NCI-H2107 (cell line): Measurements from ENCODE around the gene PRKCD.

Experiments used
- DNase-seq: peaks from one replicate; lab custom pipeline; 2025; lab: John Stamatoyannopoulos, UW

PRKCD gene

GRCh38 chr3:53217175-53217574, 56.2 kb downstream of the PRKCD start:
- no peak for DNase-seq

GRCh38 chr3:53218131-53218530, 57.1 kb downstream of the PRKCD start:
- no peak for DNase-seq

GRCh38 chr3:53219895-53220483, 59.0 kb downstream of the PRKCD start:
- peak; percentile 59 for DNase-seq

DNA sequence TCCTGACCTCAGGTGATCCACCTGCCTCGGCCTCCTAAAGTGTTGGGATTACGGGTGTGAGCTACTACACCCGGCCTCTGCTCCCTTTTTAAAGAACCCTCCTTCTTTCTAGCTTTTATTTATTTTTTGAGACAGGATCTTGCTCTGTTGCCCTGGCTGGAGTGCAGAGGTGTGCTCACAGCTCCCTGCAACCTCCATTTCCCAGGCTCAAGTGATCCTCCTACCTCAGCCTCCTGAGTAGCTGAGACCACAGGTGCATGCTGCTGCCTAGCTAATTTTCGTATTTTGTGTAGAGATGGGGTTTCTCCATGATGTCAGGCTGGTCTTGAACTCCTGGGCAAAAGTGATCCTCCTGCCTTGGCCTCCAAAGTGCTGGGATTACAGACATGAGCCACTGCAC, 60.3 kb downstream of the PRKCD start:
- no peak for DNase-seq

DNA sequence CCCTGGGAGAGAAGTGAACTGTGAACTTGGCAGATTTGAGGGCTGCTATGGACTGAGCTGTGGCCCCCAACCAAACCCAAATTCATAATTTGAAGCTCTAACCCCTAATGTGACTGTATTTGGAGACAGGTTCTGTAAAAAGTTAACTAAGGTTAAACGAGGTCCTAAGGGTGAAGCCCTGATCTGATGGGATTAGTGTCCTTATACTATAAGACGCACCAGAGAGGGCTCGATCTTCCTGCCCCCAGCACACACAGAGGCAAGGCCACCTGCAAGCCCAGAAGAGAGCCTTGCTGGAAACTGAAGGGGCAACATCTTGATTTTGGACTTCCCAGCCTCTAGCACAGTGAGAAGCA, 60.8 kb downstream of the PRKCD start:
- no peak for DNase-seq

DNA sequence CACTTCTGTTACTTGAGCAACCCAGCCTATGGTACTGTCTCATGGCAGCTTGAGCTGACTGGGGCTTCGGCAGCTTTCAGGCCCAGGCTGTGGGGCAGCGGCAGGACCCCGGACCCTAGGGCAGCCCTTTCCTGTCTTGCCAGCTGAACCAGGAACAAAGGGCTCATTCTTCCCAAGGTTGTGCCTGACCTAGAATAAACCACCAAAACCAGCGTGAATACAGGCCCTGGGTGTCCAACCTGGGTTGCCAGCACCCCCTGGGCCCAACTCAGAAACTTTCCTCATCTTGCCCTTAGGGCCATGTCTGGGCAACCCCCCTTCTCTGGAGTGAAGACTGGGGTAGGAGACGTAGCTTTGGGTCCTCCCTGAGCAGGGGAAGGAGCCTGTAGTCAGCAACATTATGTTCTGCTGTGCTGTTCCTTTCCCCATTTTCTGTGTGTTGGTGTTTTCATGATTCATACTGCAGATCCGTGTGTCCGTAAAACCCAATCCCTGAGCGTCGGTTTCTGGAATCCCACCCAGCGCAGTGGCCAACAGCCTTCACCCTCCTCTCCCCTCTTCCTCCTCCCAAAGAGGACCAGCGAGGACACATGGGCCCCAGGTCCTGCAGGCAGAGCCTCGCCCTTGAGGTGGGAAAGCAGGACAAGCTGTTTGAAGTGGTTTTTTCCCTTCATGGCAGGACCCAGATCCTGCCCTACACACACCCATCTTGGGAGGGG, 61.3 kb downstream of the PRKCD start:
- DNase-seq, result no peak

- no peak for DNase-seq
Measured at GRCh38 chr3:53223025-53223424, 62.0 kb downstream of the PRKCD start.

DNA sequence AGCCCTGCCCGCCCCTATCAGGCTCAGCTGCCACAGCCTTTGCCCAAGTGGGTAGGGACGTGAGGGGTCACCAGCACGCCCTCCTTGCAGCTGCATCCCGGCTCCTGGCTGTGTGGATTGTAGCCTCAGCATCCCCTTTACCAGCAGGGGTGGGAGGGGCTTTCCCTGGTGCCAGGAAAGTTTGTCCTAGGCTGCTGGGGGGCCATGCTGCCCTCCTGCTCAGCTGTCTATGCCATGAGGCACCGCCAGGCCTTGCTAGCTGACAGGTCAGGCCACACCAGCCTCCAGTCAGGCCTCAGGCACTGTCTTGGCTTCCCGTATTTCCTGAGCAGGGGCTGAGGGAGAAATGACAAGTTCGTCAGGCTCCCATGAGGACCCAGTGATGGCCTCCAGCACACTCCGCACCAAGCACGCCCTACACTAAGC, 62.5 kb downstream of the PRKCD start:
- DNase-seq, result no peak

DNA sequence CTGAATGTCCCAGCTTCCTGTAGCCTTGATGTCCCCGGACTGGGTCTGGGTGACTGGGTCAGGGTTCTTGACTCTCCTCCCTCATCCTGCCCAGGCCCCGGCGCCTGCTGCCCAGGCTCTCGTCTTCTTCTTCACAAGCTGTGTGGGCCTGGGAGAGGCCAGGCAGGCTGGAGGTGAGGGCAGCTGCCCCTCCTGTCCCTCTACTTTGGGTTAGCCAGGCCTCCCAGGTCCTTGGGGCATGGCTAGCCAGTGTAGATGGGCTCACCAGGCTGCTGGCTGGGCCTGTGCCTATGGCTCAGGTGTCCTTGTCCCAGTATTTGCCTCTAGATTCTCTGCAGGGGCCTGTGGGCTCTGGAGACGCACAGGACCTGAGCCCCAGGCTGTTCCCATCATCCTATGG, 63.0 kb downstream of the PRKCD start:
- no peak for DNase-seq

DNA sequence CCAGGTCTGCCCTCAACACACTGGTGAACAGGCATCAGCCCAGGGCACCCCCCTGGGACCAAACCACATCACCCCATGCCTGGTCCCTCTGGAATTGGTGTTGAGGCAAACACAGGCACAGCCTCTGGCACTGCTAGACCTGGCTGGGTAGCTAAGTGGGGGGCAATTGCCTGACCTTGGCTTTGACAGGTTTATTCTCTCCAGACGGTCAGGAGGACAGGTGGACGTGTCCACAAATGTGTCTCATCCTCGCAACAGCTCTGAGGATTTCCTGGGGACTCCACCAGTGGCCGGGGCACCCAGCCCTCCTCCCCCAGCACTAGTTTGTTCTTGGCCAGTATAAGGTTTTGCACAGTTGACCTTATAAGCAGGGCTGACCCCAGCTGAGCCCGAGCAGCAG, 63.5 kb downstream of the PRKCD start:
- DNase-seq, result no peak

DNA sequence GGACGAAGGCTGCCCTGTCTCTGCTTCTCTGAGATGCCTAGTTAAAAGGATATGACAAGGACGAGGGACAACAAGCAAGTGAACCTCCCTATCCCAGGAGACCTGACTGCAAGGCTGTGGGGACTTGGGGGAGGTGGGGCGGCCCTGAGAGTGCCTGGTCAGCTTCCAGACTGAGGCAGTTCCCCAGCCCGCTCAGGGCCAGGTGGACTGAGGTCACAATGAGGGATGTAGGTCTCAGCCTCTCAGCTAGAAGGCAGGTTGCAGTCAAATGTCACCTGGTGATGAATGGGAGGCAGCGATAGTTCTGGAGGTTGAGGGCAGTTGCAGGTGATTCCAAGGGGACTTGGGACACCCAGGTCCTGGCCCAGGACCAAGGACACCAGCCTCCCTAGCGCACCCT, 64.2 kb downstream of the PRKCD start:
- DNase-seq, result no peak

DNA sequence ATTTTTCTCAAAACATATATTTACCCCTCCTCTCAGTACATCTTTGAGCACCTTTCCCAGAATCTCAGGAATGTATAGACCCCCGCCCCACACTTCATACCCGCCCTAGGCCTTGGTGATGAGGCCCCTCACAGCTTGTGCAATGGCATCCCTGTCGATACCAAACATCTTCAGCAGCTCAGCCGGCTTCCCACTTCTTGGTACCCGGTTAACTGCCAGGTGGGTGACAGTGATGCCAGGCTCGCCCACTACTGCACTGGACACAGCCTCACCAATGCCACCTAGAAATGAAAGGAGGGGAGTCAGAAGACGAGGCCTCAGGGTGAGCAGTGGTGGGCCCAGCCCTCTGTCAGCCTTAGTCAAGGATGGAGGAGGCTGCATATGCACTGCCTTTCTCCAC, 64.6 kb downstream of the PRKCD start:
- DNase-seq, result no peak

DNA sequence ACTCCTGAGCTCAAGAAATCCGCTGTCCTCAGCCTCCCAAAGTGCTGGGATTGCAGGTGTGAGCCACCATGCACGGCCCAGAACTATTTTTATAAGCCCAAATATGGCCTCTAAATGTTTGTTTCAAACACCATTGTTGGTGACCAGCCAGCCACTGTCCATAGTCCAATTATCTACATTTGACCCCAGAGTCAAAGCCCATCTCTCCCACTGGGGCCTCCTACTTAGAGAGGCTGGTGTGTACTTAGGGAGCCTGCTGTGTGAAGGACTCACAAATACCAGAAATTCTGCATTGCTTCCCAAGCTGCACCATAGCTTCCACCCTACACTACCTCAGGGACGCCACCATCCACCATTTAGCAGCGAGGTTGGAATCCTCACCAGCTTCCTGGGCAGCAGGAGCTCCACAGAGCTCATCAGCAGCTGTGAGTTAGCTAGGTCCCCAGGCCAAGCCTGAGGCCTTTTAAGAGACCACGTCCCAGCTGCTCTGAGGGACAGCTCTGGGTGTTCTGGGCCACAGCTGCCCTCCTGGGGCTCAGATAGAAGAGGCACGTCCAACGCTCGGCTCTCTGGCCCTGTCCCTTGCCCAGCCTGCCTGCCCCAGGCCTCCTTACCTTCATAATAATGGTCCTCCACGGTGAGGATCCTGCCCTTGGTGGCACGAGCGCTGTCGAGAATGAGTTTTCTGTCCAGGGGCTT, 65.3 kb downstream of the PRKCD start:
- no peak for DNase-seq

DNA sequence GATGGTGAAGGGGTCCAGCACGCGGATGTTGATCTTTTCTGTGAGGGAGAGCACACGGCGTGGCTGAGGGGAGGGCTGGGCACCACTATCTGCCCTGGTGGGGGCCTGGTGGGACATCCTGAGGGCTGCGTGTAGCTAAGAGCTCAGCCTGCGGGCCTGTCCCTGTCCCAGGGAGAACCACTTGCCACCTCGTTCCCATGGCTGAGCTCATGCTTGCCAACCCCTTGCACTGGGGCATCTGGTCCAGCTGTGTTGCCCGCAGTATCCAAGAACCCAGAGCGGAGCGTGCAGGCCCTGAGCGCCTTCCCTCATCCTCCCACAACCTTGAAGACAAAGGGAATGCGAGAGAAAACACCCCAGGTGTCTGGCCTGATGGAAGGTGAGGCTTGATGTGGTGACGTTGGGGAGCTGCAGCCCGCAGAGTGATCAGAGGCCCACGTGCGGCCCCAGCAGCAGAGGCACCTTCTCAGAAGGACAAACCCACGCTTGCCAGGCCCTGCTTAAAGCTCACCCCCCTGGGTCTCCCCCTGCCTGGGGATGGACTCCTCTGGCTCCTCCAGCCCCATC, 65.9 kb downstream of the PRKCD start:
- DNase-seq, result no peak

DNA sequence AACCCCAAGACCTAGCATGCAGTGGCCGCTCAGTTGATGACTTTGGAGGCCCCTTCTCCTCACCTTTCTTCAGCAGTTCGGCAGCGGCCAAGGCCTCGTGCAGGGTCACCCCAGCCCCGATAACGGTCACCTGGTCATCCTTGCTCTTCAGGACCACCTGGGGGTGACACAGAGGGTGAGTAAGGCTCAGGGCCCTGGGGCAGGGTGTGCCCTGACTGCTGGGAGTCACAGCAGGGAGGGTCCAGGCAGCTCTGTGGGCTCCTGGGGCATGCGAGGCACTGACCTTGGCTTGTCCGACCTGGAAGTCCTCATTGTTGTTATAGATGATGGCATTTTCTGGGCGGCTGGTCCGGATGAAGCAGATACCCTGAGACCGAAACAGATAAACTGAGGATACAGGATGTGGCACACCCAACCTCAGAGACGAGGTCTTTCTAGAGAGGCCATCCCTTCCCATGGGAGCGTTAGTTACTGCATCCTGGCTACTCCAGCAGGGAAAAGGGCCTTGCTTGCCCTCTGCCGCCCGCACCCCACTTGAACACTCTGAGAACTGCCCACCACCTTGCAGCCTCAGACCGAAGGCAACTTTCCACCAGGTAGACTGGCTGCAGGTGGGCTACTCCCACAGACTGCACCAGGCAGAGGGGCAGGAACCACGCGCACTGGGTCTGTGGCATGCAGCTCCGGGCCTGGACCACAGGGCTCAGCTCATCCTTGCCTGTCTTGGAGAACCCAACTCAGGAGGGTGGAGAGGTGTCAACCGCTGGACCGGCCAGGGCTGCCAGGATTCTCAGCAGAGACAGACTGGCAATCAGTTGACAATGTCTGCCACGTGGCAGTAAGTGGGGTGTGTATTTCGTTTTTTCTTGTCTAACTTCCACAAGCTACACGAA, 67.2 kb downstream of the PRKCD start:
- no peak for DNase-seq

- no peak for DNase-seq
Measured at GRCh38 chr3:53229171-53229570, 68.2 kb downstream of the PRKCD start.

DNA sequence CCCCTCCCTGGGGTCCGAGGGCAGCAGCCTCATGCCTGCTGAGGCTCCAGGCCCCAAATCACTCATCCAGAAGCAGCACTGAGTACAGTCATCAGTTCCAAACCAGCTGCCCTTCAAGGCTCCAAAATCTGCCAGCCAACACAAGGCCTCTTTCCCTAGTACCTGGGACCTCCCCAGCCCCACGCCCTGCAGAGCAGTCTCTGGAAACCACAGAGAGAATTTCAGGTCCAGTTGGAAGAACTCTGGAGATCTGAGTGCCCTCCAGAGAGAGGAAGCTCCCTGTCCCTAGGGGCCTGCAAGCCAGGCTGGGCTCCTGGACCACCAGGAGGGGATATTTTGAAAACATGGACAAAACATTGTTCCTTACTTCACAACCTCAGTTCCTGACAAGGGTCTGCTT, 68.6 kb downstream of the PRKCD start:
- no peak for DNase-seq

DNA sequence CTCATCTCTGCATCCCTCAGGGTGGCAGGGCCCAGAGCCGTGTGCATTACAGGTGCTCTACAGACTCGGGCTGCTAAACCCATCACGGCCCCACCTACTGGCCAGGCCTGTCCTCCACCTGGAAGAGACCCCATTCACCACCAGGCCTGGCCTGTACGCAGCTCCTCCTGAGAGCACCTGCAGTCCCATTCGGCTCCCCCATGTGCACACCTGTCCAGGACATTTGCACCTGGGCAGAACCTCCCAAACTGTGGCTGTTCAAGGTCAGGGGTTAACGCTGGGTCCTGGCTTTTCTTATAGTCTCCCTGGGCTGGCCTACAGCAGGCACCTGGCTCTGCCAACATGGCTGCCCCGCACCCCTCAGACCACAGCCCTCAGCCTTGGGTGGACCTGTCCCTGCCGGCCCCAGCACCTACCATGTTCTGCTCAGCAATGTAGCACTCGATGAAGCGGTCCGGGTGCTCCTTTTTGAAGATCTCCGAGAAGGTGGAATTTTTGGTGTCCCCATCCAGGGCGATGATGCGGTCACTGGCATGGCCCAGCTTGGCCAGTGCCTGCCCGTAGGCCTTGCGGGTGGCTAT, 69.1 kb downstream of the PRKCD start:
- DNase-seq, result no peak

- no peak for DNase-seq
Measured at GRCh38 chr3:53230789-53231188, 69.8 kb downstream of the PRKCD start.

DNA sequence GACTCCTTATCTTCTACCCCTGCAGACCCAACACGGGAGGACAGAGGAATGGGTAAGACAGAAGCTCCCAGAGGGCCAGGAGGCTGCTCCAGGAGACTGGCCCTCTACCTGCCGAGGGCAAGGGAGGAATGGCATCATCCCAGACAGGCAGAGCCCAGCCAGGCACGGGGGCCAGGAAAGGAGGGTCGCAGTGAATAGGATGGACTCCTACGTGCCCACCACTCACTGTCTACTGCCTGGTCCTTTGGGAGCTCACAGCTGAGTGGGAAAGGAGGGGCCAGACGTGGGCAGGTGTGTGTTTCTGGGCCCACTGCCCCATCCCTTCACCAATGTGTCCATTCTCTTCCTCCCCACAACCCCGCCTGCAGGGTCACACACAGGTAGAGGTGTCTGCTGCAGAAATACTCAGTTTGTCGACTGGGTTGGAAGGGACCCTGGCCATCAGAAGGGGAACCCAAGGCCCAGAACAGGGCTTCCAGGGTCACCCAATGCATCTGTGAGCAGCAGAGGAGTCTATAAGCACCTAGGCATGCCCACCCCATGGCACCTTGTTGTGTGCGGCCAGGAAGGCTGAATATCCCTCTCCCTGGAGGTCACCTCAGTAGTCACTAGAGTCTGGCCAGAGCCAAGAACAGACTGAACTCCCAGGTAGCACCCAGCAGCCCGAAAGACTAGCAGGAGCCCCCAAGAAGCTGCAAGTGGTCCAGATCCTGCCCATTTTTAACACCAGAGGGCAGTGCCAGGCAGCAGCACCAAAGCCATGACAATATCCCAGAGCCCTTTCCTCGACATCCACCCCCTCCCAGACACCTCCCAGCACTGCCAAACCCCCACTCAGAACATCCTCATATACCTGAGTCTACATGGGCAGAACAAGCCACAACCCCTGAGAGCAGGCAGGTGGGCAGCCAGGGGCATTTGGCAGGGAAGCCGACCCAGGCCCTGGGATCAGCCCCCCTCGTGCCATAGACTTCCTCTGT, 70.8 kb downstream of the PRKCD start:
- no peak for DNase-seq
